ENCODE results near the gene CDC42. TPM values are rescaled to one million over a fixed set of nuclear protein-coding genes. Genes with fewer than 3 reads are reported as not detected.

CDC42 gene
- total RNA-seq, 2 donors from 2014 or later = 39.9 to 72.1 TPM

DNA sequence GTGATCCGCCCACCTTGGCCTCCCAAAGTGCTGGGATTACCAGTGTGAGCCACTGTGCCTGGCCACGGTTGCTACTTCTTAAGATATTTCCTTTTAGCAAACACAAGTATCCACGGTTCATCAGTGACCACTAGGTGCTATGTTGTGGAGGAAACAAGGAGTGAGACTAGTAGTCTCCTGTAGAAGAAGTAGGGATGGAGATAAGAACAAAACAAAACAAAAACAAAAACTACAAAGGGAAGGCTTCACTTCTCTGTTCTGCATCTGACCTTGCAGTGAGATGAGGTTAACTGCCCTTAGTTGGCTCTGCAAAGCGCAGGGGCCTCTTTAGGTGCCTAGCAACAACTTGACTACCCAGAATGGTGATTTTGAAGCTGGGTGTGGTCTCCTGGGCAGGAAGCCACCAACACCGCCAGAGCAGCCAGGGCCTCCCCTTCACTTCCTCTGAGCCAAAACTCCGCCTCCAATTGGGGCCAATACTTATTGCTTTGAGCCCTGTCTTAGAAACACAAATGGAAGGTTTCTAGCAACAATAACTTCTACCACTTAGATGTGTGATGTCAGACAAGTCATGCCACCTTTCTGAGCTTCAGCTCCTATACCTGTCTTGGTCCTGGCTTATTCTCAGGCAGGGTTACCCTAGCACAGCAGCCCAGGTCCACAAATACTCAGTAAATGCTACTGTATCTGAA lies 12.8 kb upstream of the CDC42 start:
- Histone ChIP-seq H3K27ac (peak overlapping the region in 2 of 4 donors; percentile 36 to 41), H3K27me3 (no peaks in the 10 kb centered on the region), H3K9me3 (no peaks in the 10 kb centered on the region), H3K36me3 (replicated peaks in 1 of 2; ENCODE audit: insufficient read depth in 1 of 2, low read depth in 2 of 2) (no peaks in the 10 kb centered on the region), H3K4me3 (no peak overlapping the region), H3K4me1 (peaks cover 9% of the 10 kb centered on the region)
- DNase-seq = peak; percentile 50 to 77 (median 64)
- WGBS, 2 donors = 53 to 60% methylated on average over 6 of the region's 6 CpGs
- intact Hi-C loops (cut with DNase I) = no loop called here
- peak; percentile 64 for ATAC-seq
- TF ChIP-seq POLR2A (IDR thresholded peaks at IDR 0.05) = no peak

DNA sequence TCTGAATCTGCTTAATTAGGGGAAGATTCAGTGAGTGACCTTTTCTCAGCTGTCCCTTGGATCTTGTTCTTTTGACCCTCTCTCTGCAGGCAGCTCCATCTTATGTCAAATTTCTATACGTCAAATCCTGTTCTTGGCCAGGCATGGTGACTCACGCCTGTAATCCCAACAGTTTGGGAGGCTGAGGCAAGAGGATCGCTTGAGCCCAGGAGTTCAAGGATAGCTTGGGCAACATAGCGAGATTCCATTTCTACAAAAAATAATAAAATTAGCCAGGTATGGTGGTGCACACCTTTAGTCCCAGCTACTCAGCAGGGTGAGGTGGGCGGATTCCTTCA lies 12.3 kb upstream of the CDC42 start:
- Histone ChIP-seq H3K27me3 (no peaks in the 10 kb centered on the region), H3K27ac (peak overlapping the region in 2 of 4 donors; percentile 24 to 36), H3K4me3 (no peak overlapping the region), H3K4me1 (peaks cover 9% of the 10 kb centered on the region), H3K36me3 (replicated peaks in 1 of 2; ENCODE audit: insufficient read depth in 1 of 2, low read depth in 2 of 2) (no peaks in the 10 kb centered on the region), H3K9me3 (no peaks in the 10 kb centered on the region)
- no peak for DNase-seq
- intact Hi-C loops (cut with DNase I) = no loop called here
- no peak for ATAC-seq
- WGBS, 2 donors = 85 to 97% methylated on average over 5 of the region's 5 CpGs
- no peak for TF ChIP-seq POLR2A (IDR thresholded peaks at IDR 0.05)
- TF ChIP-seq, protein P1, sequence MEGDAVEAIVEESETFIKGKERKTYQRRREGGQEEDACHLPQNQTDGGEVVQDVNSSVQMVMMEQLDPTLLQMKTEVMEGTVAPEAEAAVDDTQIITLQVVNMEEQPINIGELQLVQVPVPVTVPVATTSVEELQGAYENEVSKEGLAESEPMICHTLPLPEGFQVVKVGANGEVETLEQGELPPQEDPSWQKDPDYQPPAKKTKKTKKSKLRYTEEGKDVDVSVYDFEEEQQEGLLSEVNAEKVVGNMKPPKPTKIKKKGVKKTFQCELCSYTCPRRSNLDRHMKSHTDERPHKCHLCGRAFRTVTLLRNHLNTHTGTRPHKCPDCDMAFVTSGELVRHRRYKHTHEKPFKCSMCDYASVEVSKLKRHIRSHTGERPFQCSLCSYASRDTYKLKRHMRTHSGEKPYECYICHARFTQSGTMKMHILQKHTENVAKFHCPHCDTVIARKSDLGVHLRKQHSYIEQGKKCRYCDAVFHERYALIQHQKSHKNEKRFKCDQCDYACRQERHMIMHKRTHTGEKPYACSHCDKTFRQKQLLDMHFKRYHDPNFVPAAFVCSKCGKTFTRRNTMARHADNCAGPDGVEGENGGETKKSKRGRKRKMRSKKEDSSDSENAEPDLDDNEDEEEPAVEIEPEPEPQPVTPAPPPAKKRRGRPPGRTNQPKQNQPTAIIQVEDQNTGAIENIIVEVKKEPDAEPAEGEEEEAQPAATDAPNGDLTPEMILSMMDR (IDR thresholded peaks at IDR 0.05) = no peak

DNA sequence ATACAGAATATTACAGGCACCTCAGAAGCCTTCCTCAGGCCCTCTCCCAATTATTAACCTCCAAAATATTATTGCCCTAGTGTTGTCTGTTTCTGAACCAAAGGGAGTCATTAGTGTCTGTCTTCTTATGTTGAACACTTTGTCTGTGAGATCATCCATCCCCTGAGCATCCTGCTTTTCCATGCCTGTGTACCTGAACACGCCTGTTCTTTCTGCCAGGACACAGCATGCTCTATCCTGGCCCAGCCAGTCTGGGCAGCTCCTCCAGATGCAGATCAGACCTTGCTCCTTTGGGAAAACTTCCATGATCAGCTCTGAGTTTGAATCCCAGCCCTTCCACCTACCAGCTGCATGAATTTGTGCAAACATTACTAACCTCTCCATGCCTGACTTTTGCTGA lies 11.0 kb upstream of the CDC42 start:
- TF ChIP-seq, protein P1 (IDR thresholded peaks at IDR 0.05) = no peak
- TF ChIP-seq POLR2A (IDR thresholded peaks at IDR 0.05) = no peak
- Histone ChIP-seq H3K36me3 (replicated peaks in 1 of 2; ENCODE audit: insufficient read depth in 1 of 2, low read depth in 2 of 2) (no peaks in the 10 kb centered on the region), H3K27ac (no peak overlapping the region), H3K4me1 (peaks cover 9% of the 10 kb centered on the region), H3K4me3 (no peak overlapping the region), H3K9me3 (no peaks in the 10 kb centered on the region), H3K27me3 (no peaks in the 10 kb centered on the region)
- intact Hi-C loops (cut with DNase I) = no loop called here
- ATAC-seq (no peak), DNase-seq (no peak)
- WGBS, 2 donors = 83 to 89% methylated on average over 1 of the region's 1 CpG

DNA sequence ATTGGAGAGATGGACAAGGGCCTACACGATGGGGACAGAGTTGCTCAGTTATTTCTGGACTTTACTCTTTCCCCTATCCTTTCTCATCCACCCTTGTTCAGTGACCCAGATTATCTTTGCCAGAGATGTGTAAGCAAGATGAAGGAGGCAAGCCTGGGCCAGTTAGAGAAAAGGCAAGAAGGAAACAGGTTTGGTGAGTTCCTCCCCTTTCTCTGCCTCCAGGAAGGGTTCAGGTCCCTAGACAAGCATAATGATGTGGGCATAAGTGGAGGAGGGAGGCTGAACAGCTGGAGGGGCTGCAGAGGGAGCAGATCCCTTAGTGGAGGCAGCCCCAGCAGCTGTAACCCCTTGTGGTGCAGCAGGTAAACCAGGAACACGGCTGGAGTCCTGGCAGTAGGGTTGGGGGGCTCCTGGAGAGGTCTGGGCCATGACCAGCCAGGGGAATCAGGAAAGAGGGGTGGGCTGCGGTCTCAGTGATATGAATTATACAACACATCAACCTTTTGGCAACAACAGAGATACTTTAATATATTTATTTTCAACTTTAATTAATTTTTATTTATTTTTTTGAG lies 9.2 kb upstream of the CDC42 start:
- Histone ChIP-seq H3K9me3 (no peaks in the 10 kb centered on the region), H3K27me3 (no peaks in the 10 kb centered on the region), H3K27ac (no peak overlapping the region), H3K4me3 (no peak overlapping the region), H3K4me1 (peaks cover 9% of the 10 kb centered on the region), H3K36me3 (replicated peaks in 1 of 2; ENCODE audit: insufficient read depth in 1 of 2, low read depth in 2 of 2) (no peaks in the 10 kb centered on the region)
- intact Hi-C loops (cut with DNase I) = no loop called here
- WGBS, 2 donors = 54 to 72% methylated on average over 3 of the region's 3 CpGs
- no peak for DNase-seq
- no peak for ATAC-seq
- TF ChIP-seq POLR2A (IDR thresholded peaks at IDR 0.05) = no peak
- TF ChIP-seq, protein P1 (IDR thresholded peaks at IDR 0.05) = no peak

DNA sequence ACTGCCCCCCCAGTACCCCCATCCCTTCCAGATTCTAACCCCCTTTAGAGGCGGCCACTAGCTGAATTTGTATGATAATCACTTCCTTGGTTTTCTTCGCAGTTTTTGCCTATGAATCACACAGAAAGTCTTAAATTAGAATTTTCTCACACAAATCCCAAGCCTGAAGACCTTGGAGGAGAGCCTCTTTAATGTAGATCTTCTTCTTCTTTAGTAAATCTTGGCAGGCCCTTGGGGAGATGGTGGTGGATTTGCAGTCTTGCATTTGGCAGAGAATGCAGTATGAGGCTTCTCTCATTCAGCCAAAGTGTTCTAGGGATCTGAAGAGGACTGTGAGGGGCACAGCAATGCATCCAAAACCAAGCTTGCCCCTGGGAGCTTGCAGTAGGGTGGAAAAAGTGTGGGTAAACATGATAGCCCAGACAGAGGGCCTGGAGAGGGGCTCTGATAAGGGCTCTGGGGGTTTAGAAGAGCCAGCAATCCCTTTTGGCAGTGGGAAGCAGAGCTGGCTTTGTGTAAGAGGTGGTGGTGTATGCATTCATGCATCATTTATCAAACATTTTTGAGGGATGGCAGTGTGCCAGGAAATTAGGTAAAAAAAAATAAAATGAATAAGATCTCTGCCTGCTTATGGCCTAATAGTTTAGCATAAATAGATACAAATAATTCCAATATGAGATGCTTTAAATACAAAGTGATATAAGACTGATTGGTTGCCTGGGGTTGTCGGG lies 7.7 kb upstream of the CDC42 start:
- no peaks in the 10 kb centered on the region for H3K27me3 ChIP-seq
- H3K9me3 ChIP-seq = no peaks in the 10 kb centered on the region
- intact Hi-C loops (cut with DNase I) = no loop called here
- ATAC-seq (no peak), DNase-seq (no peak)
- H3K4me1 ChIP-seq = peaks cover 4% of the 10 kb centered on the region
- H3K27ac ChIP-seq = no peak overlapping the region
- 78 to 90% methylated on average over 3 of the region's 3 CpGs for WGBS, 2 donors
- no peaks in the 10 kb centered on the region for H3K36me3 ChIP-seq (replicated peaks in 1 of 2; ENCODE audit: insufficient read depth in 1 of 2, low read depth in 2 of 2)
- TF ChIP-seq, protein P1 (IDR thresholded peaks at IDR 0.05) = no peak
- no peak for TF ChIP-seq POLR2A (IDR thresholded peaks at IDR 0.05)
- no peak overlapping the region for H3K4me3 ChIP-seq
